ENCODE results near the gene C1orf116. TPM values are rescaled to one million over a fixed set of nuclear protein-coding genes. Genes with fewer than 3 reads are reported as not detected.

C1orf116 gene
- total RNA-seq, 1 donor: not detected

- DNase-seq (ENCODE audit: low read depth): no peak
- no peak overlapping the region for H3K4me3 ChIP-seq (ENCODE audit: low read depth, low read length)
- TF ChIP-seq, protein P1, sequence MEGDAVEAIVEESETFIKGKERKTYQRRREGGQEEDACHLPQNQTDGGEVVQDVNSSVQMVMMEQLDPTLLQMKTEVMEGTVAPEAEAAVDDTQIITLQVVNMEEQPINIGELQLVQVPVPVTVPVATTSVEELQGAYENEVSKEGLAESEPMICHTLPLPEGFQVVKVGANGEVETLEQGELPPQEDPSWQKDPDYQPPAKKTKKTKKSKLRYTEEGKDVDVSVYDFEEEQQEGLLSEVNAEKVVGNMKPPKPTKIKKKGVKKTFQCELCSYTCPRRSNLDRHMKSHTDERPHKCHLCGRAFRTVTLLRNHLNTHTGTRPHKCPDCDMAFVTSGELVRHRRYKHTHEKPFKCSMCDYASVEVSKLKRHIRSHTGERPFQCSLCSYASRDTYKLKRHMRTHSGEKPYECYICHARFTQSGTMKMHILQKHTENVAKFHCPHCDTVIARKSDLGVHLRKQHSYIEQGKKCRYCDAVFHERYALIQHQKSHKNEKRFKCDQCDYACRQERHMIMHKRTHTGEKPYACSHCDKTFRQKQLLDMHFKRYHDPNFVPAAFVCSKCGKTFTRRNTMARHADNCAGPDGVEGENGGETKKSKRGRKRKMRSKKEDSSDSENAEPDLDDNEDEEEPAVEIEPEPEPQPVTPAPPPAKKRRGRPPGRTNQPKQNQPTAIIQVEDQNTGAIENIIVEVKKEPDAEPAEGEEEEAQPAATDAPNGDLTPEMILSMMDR (IDR thresholded peaks at IDR 0.05; ENCODE audit: insufficient read depth, low read depth, low read length): no peak
These were observed 57.2 kb downstream of the C1orf116 start for GRCh38 chr1:206975306-206975705.

GRCh38 chr1:206974140-206974539 lies 58.4 kb downstream of the C1orf116 start:
- TF ChIP-seq, protein P1 (IDR thresholded peaks at IDR 0.05; ENCODE audit: insufficient read depth, low read depth, low read length): no peak
- no peak overlapping the region for H3K4me3 ChIP-seq (ENCODE audit: low read depth, low read length)

DNA sequence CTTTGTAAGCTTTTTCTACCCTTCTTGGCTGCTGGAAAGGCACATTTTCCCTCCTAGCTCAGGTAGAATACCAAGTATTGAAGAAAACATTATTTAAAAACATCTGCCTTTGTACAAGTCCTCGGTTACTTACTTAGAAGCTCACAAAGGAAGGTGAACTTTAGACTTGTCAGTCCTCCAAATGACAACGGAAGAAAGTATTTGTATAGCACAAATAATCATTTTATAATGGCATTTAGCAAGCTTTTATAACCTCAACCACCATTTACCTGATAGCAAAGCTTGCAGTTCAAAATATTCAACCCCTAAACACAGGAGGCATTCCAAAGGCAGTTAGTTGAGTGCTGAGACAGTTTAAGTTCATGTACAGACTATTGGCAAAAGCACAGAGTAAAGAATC lies 59.8 kb downstream of the C1orf116 start:
- no peak overlapping the region for H3K4me3 ChIP-seq (ENCODE audit: low read depth, low read length)
- DNase-seq (ENCODE audit: low read depth): no peak
- TF ChIP-seq, protein P1 (IDR thresholded peaks at IDR 0.05; ENCODE audit: insufficient read depth, low read depth, low read length): no peak

More at GRCh38 chr1:206974140-206974539, 58.4 kb downstream of the C1orf116 start:
- DNase-seq (ENCODE audit: low read depth): no peak

DNA sequence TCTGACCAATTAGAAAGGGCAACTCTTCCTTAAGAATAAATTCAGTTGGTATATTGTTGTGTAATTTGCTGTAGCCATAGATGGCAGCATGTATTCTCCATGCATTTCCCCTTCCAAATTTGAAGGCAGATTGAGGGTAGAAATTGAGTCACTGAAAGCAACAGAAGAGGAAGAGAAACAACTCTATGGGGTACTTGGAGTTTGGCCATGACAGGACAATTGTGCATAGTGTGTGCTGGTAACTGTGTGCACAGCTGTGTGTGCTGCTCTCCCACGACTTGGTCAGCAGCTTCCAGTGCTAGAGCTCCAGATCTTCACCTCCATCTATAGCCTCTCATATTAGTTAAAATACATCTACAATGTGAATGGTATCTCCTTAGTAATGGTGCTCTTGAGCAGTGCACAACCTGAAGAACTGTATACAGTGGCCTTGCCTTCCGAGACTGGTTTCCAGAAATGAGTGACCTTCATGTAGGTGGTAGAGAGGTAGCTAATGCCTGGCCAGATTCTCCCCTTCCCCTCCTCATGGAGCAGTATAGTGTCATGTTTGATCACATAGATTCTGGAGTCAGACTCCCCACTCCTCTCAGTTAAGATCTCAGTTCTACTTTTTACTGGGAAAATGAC lies 61.4 kb downstream of the C1orf116 start:
- TF ChIP-seq, protein P1 (IDR thresholded peaks at IDR 0.05; ENCODE audit: insufficient read depth, low read depth, low read length): no peak
- no peak overlapping the region for H3K4me3 ChIP-seq (ENCODE audit: low read depth, low read length)
- DNase-seq (ENCODE audit: low read depth): no peak

GRCh38 chr1:206970446-206970845 lies 62.1 kb downstream of the C1orf116 start, which contains the start of gene FCAMR:
Gene FCAMR, minus strand, starts transcription at chr1:206970460. Its CDS starts 335 bp downstream, at chr1:206970125.
- DNase-seq (ENCODE audit: low read depth): no peak
- TF ChIP-seq, protein P1 (IDR thresholded peaks at IDR 0.05; ENCODE audit: insufficient read depth, low read depth, low read length): no peak

GRCh38 chr1:206969090-206969489 lies 63.5 kb downstream of the C1orf116 start:
- TF ChIP-seq, protein P1 (IDR thresholded peaks at IDR 0.05; ENCODE audit: insufficient read depth, low read depth, low read length): no peak
- no peak overlapping the region for H3K4me3 ChIP-seq (ENCODE audit: low read depth, low read length)
- DNase-seq (ENCODE audit: low read depth): no peak

More at GRCh38 chr1:206970446-206970845, 62.1 kb downstream of the C1orf116 start, which contains the start of gene FCAMR:
- no peak within 1 kb of the TSS for H3K4me3 ChIP-seq (ENCODE audit: low read depth, low read length)

Other genes starting within 250 kb of the C1orf116 start
- gene IL20, start 167.1 kb downstream of the C1orf116 start, total RNA-seq: 0.32 and 0.86 TPM in 2 replicates
- 0.86 and 2.6 TPM in 2 replicates for gene IL24, start 135.3 kb downstream of the C1orf116 start, total RNA-seq
- gene FCMR, start 110.8 kb downstream of the C1orf116 start, total RNA-seq: 1.3 and 1.6 TPM in 2 replicates
- gene PIGR, start 86.3 kb downstream of the C1orf116 start, total RNA-seq: not detected in 2 replicates
- gene FCAMR, start 62.3 kb downstream of the C1orf116 start, total RNA-seq: not detected in 2 replicates
- gene YOD1, start 18.5 kb upstream of the C1orf116 start, total RNA-seq: 10.6 and 16.0 TPM in 2 replicates
- gene PFKFB2, start 20.5 kb upstream of the C1orf116 start, total RNA-seq: 6.9 and 8.7 TPM in 2 replicates
- gene C4BPB, start 56.1 kb upstream of the C1orf116 start, total RNA-seq: 0.32 TPM in 1 of 2 replicates, not detected in the other
- not detected in 2 replicates for gene C4BPA, start 71.5 kb upstream of the C1orf116 start, total RNA-seq